Measurements from ENCODE around the gene GFI1B. TPM values are rescaled to one million over a fixed set of nuclear protein-coding genes. Genes with fewer than 3 reads are reported as not detected.
A peak's percentile ranks its signal among the peaks of the same experiment; 100 is the strongest.

Gene GFI1B
- total and polyA plus RNA-seq, 2 of the 13 experiments (the other 11 are each of a cell fraction or from before 2014, with no cell fraction given) = 0.15 to 0.51 TPM

- TF ChIP-seq ZNF546 (CRISPR knock-in tag; conservative IDR thresholded peaks at IDR 0.05) = 0 out of 2 replicates have a peak, but pooled peaks have one; percentile 53
- peak in 1 of 2 experiments; percentile 76; a peak in 1 of 4 replicates for TF ChIP-seq REST (IDR thresholded peaks at IDR 0.05; ENCODE audit: borderline replicate concordance in 1 of 2, low read depth in 1 of 2, low read length in 2 of 2)
- TF ChIP-seq ZBTB39 (CRISPR knock-in tag; IDR thresholded peaks at IDR 0.05) = no peak
- TF ChIP-seq NR2F2 (IDR thresholded peaks at IDR 0.05; ENCODE audit: borderline replicate concordance, low read depth) = peak; percentile 7; the same call in 1 of the 2 replicates
- TF ChIP-seq HNRNPLL (IDR thresholded peaks at IDR 0.05; ENCODE audit: low read depth, low read length, poor library complexity, severe bottlenecking) = peak; percentile 73
- TF ChIP-seq RELA (CRISPR knock-in tag; IDR thresholded peaks at IDR 0.05) = no peak
- TF ChIP-seq BRD4 (CRISPR knock-in tag; IDR thresholded peaks at IDR 0.05) = peak; percentile 78
- TF ChIP-seq ARNT (IDR thresholded peaks at IDR 0.05) = no peak
- TF ChIP-seq SALL1 (CRISPR knock-in tag; IDR thresholded peaks at IDR 0.05) = peak; percentile 76
- TF ChIP-seq ZNF784 (CRISPR knock-in tag; IDR thresholded peaks at IDR 0.05; ENCODE audit: borderline replicate concordance) = peak; percentile 75; the same call in 1 of the 2 replicates
- TF ChIP-seq RERE (CRISPR knock-in tag; IDR thresholded peaks at IDR 0.05; ENCODE audit: low read depth) = no peak
- TF ChIP-seq KDM2A (CRISPR knock-in tag; IDR thresholded peaks at IDR 0.05; ENCODE audit: borderline replicate concordance, low read depth) = peak; percentile 91
- no peak for TF ChIP-seq SRSF4 (IDR thresholded peaks at IDR 0.05; ENCODE audit: low read depth, low read length, poor library complexity, severe bottlenecking)
- no peak for TF ChIP-seq ZNF326 (CRISPR knock-in tag; IDR thresholded peaks at IDR 0.05; ENCODE audit: borderline replicate concordance)
These were observed 34.0 kb upstream of the GFI1B start, which contains the start of gene TSC1 (continued) for GRCh38 chr9:132944294-132945185.

Data from HepG2 (cell line).